ENCODE data around the gene CREB5.

The CREB5 gene

DNA sequence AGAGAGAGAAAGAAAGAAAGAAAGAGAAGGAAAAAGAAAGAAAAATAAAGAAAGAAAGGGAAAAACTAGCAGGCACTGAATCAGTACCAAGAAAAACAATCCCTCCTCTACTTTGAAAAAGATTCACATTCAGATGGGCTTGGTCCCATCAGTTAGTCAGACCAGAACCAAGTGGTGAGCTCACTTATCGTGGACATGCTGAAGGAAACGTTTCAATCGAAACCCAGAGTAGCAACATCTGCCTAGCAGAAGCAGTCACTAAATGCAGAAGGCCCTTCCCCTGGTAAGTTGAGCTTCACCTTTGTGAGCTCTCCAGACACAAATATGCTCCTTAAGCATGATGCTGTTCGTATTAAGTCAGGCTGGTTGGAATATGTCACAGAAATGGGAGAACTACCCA is 378.1 kb downstream of the CREB5 start:
- H3K4me1 Mint-ChIP-seq (ENCODE audit: low read depth), result no peaks in the 10 kb centered on the region
- H3K4me3 Mint-ChIP-seq, result no peak overlapping the region
- H3K27ac Mint-ChIP-seq, result no peak overlapping the region

DNA sequence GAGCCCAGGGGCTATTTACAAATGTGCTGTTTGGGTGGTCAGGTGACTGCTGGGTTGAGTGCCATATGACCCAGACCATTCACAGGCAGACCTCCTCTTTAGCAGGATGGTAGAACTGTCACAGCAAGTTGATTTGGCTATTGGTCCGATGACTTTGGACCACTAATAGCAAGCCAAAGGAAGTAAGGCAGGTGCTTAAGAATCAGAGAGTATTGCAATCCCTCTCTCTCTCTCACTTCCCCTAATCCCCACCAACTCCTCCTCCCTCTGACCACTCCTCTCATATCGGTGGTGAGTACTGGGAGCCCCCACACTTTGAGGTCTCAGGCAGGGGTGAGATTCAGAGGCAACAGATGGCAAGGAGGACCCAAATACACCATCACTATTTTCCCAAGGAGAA is 380.5 kb downstream of the CREB5 start:
- Mint-ChIP-seq H3K4me1 (ENCODE audit: low read depth) (no peaks in the 10 kb centered on the region), H3K27ac (no peak overlapping the region), H3K27me3 (peaks cover 17% of the 10 kb centered on the region), H3K36me3 (ENCODE audit: low read depth) (no peaks in the 10 kb centered on the region), H3K4me3 (no peak overlapping the region), H3K9me3 (no peaks in the 10 kb centered on the region)

More for the DNA sequence above, 378.1 kb downstream of the CREB5 start:
- H3K9me3 Mint-ChIP-seq, result no peaks in the 10 kb centered on the region
- no peaks in the 10 kb centered on the region for H3K36me3 Mint-ChIP-seq (ENCODE audit: low read depth)
- peaks cover 9% of the 10 kb centered on the region for H3K27me3 Mint-ChIP-seq

DNA sequence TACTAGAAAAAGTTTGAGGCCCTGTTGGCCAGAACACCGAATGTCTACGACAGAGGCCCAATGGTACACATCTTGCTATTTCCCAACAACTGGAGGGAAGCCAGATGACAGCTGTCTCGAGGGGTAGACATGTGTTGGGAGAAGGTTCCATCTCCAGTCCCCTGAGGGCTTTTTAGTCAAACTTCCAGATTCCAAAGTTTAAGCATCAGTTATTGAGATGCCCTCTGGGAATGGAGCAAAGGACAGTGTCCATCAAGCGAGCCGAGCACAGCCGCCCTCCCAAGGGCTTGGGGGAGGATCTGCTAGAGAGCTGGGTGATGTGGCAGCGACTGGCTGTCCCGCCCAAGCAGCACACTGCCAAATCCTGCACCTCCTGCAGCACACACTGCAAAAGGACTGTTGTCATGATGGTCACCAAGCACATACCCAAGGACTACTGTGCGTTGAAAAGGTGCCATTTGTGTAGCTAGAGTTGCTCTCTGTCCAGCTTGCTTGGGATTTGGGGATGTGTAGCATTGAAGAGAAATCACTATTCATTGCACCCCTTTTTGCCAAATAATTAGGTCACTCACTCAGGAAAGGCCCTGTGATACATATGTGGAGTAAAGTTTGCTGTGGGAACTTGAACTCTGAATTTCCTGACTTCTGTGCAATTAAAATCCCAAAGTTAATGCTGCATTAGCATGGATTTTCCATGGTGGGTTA is 381.2 kb downstream of the CREB5 start:
- no peaks in the 10 kb centered on the region for H3K36me3 Mint-ChIP-seq (ENCODE audit: low read depth)
- H3K9me3 Mint-ChIP-seq, result no peaks in the 10 kb centered on the region
- no peak overlapping the region for H3K4me3 Mint-ChIP-seq
- peaks cover 17% of the 10 kb centered on the region for H3K27me3 Mint-ChIP-seq
- H3K27ac Mint-ChIP-seq, result no peak overlapping the region
- no peaks in the 10 kb centered on the region for H3K4me1 Mint-ChIP-seq (ENCODE audit: low read depth)

DNA sequence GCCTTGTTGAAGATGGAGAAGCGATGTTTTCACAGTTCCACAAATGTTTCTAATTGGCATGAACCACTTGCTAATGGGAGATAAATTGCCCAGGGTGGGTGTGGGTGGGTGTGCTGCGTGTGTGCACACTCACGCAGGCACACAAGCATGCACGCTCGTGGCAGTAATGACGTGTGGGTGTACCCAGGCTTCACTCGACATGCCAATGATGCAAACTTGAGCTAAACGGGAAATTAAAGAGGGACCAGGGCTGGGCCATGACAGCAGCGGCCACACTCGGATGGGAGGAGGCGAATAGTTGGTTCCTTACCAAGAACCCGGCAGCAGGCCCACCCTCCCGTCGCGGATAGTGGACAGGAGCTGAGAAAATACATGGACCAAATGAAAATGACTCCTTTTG is 386.0 kb downstream of the CREB5 start:
- no peaks in the 10 kb centered on the region for H3K4me1 Mint-ChIP-seq (ENCODE audit: low read depth)
- no peak overlapping the region for H3K4me3 Mint-ChIP-seq
- H3K9me3 Mint-ChIP-seq, result no peaks in the 10 kb centered on the region
- no peaks in the 10 kb centered on the region for H3K36me3 Mint-ChIP-seq (ENCODE audit: low read depth)
- H3K27ac Mint-ChIP-seq, result no peak overlapping the region
- H3K27me3 Mint-ChIP-seq, result peaks cover 13% of the 10 kb centered on the region

DNA sequence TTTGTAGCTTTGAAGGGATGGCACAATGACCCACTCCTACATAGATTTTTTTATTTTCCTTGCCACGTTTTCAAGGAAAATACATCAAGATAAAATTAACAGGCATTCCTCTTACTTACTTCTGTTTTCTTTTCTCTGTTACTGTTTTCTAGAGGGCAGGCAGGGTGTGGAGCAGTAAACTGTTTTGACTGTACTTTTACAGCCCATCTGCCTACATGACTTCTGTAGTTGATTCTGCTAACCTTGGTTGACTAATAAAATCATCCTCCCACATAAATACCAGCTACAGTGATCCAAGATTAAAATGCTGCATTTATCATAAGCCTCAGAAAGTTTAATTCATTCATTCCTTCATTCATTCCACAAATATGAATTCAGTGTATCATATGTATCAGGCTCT is 387.3 kb downstream of the CREB5 start:
- Mint-ChIP-seq H3K27ac (no peak overlapping the region), H3K4me3 (no peak overlapping the region), H3K4me1 (ENCODE audit: low read depth) (no peaks in the 10 kb centered on the region), H3K9me3 (no peaks in the 10 kb centered on the region), H3K36me3 (ENCODE audit: low read depth) (no peaks in the 10 kb centered on the region), H3K27me3 (peaks cover 13% of the 10 kb centered on the region)

DNA sequence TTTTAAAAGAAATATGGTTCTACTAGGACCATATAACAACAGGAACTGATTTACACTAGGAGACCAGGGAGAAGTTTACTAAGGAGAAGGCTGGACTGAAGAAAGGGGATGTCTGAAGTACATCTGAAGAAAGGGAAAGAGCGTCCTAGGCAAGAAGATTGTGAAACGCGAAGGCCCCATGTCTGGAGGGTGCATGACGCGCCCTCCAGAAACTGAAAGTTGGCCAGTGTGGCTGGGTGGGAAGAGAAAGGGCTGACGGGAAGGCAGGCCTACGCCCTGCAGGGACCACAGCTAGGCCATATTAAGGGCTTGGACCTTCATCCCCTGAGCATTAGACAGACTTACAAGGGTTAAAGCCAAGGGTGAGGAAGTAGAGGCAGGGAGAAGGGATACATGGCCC is 387.8 kb downstream of the CREB5 start:
- peaks cover 11% of the 10 kb centered on the region for H3K27me3 Mint-ChIP-seq
- no peaks in the 10 kb centered on the region for H3K9me3 Mint-ChIP-seq
- no peak overlapping the region for H3K27ac Mint-ChIP-seq
- no peaks in the 10 kb centered on the region for H3K4me1 Mint-ChIP-seq (ENCODE audit: low read depth)
- H3K36me3 Mint-ChIP-seq (ENCODE audit: low read depth), result no peaks in the 10 kb centered on the region
- H3K4me3 Mint-ChIP-seq, result no peak overlapping the region

DNA sequence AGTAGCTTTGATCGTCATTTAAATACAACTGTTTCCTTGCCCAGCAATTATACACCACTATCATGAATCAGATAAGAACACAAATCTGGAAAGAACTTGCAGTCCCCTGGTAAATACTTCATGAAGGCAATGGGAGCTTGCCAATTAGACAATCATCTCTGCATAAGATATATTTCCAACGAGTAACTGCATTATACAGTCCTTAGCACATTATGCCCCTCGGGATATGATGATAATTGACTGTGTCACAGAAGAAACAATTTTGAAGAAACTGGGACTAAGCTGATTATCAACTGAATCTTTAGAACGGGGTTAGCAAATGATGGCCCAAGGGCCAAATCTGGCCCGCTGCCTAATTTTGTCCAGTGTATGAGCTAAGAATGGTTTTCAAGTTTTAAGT is 390.1 kb downstream of the CREB5 start:
- no peaks in the 10 kb centered on the region for H3K4me1 Mint-ChIP-seq (ENCODE audit: low read depth)
- H3K27ac Mint-ChIP-seq, result no peak overlapping the region
- H3K9me3 Mint-ChIP-seq, result no peaks in the 10 kb centered on the region
- H3K4me3 Mint-ChIP-seq, result no peak overlapping the region
- H3K27me3 Mint-ChIP-seq, result no peaks in the 10 kb centered on the region
- no peaks in the 10 kb centered on the region for H3K36me3 Mint-ChIP-seq (ENCODE audit: low read depth)

DNA sequence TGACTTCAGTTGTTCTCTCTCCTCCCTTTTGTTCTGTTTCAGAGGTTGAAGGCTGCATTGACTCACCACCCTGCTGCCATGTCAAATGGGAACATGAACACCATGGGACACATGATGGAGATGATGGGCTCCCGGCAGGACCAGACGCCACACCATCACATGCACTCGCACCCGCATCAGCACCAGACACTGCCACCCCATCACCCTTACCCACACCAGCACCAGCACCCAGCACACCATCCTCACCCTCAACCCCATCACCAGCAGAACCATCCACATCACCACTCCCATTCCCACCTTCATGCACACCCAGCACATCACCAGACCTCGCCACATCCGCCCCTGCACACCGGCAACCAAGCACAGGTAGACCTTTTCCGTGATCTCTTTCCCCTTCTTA is 391.8 kb downstream of the CREB5 start:
- H3K27me3 Mint-ChIP-seq, result no peaks in the 10 kb centered on the region
- H3K4me3 Mint-ChIP-seq, result no peak overlapping the region

DNA sequence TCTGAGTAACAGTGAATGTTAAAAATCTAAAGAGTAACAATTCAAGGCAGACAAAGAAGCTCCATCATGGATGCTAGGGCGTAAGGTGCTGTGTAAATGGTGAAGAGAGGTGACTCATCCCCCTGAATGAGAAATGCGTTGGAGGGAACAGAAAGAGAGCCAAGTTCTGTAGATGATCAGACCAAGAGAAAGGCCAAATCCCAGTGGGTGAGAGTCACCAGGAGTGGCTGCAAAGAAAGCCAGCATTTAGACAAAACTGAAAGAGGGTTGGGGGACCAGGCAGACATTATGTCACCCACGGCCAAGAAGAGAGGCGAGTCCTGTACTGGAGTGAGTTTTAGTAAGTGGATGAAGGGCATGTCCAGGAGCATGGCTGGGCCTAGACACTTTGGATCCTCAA is 392.7 kb downstream of the CREB5 start:
- no peak overlapping the region for H3K4me3 Mint-ChIP-seq
- no peaks in the 10 kb centered on the region for H3K4me1 Mint-ChIP-seq (ENCODE audit: low read depth)
- no peaks in the 10 kb centered on the region for H3K36me3 Mint-ChIP-seq (ENCODE audit: low read depth)
- no peaks in the 10 kb centered on the region for H3K27me3 Mint-ChIP-seq
- H3K27ac Mint-ChIP-seq, result no peak overlapping the region
- no peaks in the 10 kb centered on the region for H3K9me3 Mint-ChIP-seq

More for the DNA sequence above, 391.8 kb downstream of the CREB5 start:
- Mint-ChIP-seq H3K4me1 (ENCODE audit: low read depth) (no peaks in the 10 kb centered on the region), H3K27ac (no peak overlapping the region), H3K9me3 (no peaks in the 10 kb centered on the region), H3K36me3 (ENCODE audit: low read depth) (no peaks in the 10 kb centered on the region)

DNA sequence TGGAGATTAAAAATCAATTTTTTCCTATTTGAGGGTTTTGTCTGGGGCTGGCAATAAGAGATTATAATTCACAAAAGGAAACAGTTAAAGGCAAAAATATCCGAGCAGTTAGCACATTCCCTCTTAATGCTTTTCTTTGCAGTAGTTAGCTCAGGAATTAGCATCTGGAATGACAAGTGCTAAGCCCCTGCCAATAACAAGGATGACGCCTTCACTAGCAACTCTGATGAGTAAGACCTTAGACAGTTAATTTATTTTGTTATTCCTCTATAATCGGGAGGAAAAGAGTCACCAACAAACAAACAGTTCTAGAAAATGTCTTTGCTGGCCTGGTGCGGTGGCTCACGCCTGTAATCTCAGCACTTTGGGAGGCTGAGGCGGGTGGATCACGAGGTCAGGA is 394.5 kb downstream of the CREB5 start:
- Mint-ChIP-seq H3K36me3 (ENCODE audit: low read depth) (no peaks in the 10 kb centered on the region), H3K27ac (no peak overlapping the region), H3K4me1 (ENCODE audit: low read depth) (no peaks in the 10 kb centered on the region), H3K27me3 (no peaks in the 10 kb centered on the region), H3K9me3 (no peaks in the 10 kb centered on the region), H3K4me3 (no peak overlapping the region)

DNA sequence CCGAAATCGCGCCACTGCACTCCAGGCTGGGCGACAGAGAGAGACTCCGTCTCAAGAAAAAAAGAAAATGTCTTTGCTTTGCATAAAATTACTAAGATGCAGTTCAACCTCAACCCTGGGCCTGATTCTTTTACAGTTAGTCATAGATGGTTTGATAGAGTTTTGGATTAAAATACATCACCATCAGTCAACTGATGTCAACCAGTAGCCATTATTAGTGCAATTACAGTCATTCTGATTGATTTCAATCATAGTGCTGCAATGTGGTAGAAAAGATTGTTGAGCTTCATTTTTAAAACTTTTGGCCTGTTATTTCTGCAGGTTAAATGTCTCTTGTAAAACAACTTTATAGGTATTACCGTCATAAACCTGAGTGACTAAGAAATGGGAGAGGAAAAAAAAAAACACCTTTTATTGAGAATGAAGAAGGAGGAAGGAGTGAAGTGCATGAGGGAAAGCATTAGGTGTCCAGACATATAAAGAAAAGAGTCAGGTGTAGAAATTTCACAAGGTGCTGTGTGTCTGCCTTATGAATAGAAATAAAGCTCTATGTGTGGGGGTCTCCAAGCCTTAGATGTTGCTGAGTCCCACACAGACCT is 395.2 kb downstream of the CREB5 start:
- no peaks in the 10 kb centered on the region for H3K27me3 Mint-ChIP-seq
- H3K4me1 Mint-ChIP-seq (ENCODE audit: low read depth), result no peaks in the 10 kb centered on the region
- H3K9me3 Mint-ChIP-seq, result no peaks in the 10 kb centered on the region
- H3K27ac Mint-ChIP-seq, result no peak overlapping the region
- no peak overlapping the region for H3K4me3 Mint-ChIP-seq
- no peaks in the 10 kb centered on the region for H3K36me3 Mint-ChIP-seq (ENCODE audit: low read depth)

DNA sequence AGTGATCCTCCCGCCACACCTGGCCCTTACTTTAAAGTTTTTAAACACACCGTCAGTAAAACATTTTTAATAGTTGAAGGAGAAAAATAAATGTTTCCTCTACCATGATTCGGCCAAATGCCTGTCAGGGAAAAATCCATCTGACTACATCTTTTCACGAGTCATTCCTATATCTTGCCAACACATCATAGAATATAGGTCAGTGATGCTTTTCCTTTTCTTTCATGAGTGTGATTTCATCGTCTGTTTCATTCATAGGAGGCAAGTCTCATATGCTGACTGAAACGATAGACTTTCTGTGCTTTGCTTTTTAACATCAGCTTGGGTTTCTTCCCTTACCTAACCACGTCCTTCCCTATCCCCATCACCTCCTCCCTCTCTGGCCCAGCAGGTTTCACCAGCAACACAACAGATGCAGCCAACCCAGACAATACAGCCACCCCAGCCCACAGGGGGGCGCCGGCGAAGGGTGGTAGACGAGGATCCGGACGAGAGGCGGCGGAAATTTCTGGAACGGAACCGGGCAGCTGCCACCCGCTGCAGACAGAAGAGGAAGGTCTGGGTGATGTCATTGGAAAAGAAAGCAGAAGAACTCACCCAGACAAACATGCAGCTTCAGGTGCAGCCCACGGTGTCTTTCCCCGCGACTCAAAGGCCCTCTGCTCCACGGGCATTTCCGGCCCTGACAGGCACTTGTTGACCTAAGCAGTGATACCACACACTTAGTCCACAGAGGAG is 396.6 kb downstream of the CREB5 start:
- Mint-ChIP-seq H3K27ac (no peak overlapping the region), H3K27me3 (no peaks in the 10 kb centered on the region), H3K9me3 (no peaks in the 10 kb centered on the region), H3K4me3 (no peak overlapping the region), H3K36me3 (ENCODE audit: low read depth) (no peaks in the 10 kb centered on the region), H3K4me1 (ENCODE audit: low read depth) (no peaks in the 10 kb centered on the region)

DNA sequence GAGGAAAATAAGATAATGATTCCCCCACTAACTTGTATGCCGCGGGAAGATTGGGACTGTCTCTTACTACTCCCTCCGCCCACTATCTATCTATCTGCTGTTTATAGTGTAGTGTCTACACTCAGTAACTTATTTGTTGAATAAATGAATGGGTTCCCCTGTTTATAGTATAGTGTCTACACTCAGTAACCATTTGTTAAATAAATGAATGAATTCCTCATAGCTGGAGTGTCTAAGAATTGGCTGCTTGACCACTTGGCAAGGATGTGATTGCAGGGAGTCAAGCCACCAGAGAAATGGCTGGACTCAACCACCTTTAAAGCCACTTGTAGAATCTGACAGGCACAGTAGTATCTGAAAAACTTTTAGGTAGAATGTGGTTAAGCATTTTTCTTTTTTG is 398.7 kb downstream of the CREB5 start:
- Mint-ChIP-seq H3K27ac (no peak overlapping the region), H3K36me3 (ENCODE audit: low read depth) (no peaks in the 10 kb centered on the region), H3K4me3 (no peak overlapping the region), H3K4me1 (ENCODE audit: low read depth) (no peaks in the 10 kb centered on the region), H3K27me3 (no peaks in the 10 kb centered on the region), H3K9me3 (no peaks in the 10 kb centered on the region)

DNA sequence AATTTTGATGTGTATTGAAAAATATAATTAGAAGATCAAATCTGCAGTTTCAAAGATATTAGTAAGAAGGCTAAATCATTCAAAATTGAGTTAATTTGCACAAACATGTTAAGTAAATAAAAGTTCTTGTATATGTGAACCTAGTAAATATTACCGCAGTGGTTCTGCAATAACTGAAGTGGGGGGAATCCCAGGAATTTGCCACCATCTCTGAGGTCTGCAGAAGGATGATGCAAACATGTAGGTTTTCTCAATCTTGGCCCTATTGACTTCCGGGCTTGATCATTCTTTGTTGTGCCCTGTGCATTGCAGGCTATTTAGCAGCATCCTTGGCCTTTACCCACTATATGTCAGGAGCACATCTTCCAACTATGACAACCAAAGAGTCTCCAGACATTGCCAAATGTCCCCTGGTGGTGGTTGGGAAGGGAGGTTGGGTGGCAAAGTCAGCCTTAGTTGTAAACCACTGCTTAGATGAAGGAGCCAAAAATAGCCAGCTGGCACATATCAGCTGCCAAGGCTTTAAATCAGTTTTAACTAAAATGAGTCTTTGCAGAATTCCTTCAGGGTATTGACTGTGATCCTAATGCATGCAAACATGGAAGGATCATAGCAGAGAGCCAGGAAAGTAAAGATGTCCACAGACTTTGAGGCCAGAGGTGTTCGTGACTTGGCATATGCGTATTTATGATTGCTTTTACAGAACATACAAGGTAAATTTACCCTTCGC is 399.5 kb downstream of the CREB5 start:
- Mint-ChIP-seq H3K4me1 (ENCODE audit: low read depth) (no peaks in the 10 kb centered on the region), H3K36me3 (ENCODE audit: low read depth) (no peaks in the 10 kb centered on the region)

DNA sequence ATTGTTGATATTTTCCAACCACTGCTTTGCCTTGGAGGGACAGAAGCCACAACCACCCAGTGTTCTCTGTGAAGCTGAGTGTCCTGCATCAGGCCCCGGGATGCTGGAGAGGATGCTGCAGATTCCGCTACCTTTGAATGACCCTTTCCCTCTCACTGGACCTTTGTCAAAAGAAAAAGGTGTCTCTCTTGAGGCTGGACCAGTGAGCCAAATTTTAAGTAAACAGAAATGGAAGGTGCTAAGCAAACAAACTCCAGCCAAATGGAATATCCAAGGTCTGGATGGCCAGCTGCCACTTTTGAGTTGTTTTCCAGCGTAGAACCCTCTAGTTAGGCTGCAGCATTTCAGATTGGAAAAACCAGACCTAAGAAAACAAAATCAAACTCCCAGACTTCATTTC is 400.3 kb downstream of the CREB5 start:
- H3K36me3 Mint-ChIP-seq (ENCODE audit: low read depth), result no peaks in the 10 kb centered on the region
- no peaks in the 10 kb centered on the region for H3K9me3 Mint-ChIP-seq
- H3K27me3 Mint-ChIP-seq, result no peaks in the 10 kb centered on the region
- H3K4me3 Mint-ChIP-seq, result no peak overlapping the region
- no peaks in the 10 kb centered on the region for H3K4me1 Mint-ChIP-seq (ENCODE audit: low read depth)
- no peak overlapping the region for H3K27ac Mint-ChIP-seq

More for the DNA sequence above, 399.5 kb downstream of the CREB5 start:
- no peaks in the 10 kb centered on the region for H3K9me3 Mint-ChIP-seq
- H3K27me3 Mint-ChIP-seq, result no peaks in the 10 kb centered on the region
- no peak overlapping the region for H3K4me3 Mint-ChIP-seq
- H3K27ac Mint-ChIP-seq, result no peak overlapping the region

Data from stimulated activated naive CD8-positive, alpha-beta T cell treated with anti-CD3 and anti-CD28 coated beads, Interleukin-15, Interleukin-2, amounts not matched to agents 100 ng/mL and 50 ng/mL, for 24 hours (primary cell).